ENCODE data around the gene KIFBP.
"Not testable (repeated sequence)": the region's sequence is repeated elsewhere in the genome, so short reads cannot be mapped to it uniquely, and the experiment has no call there.

KIFBP gene

GRCh38 chr10:68988530-68989316 is at the start of gene KIFBP:
TSS of gene KIFBP (plus strand) at chr10:68988803. CDS start at chr10:68988833, 30 bp downstream.
- Mint-ChIP-seq H3K4me1 (peaks cover 28% of the 10 kb centered on the region), H3K27me3 (no peaks in the 10 kb centered on the region), H3K36me3 (peaks cover 5% of the 10 kb centered on the region), H3K27ac (peak within 1 kb of the TSS; percentile 84), H3K9me3 (no peaks in the 10 kb centered on the region), H3K4me3 (peak within 1 kb of the TSS; percentile 99)
- peak; percentile 60 to 61 for DNase-seq (ENCODE audit: low spot score in 2 of 2)
- ATAC-seq (ENCODE audit: low read depth): peak; percentile 79

- ATAC-seq (ENCODE audit: low read depth) (no peak), DNase-seq (ENCODE audit: low spot score in 2 of 2) (no peak)
- Mint-ChIP-seq H3K27ac (no peak overlapping the region), H3K27me3 (no peaks in the 10 kb centered on the region), H3K4me1 (no peaks in the 10 kb centered on the region), H3K36me3 (peaks cover 22% of the 10 kb centered on the region), H3K9me3 (no peaks in the 10 kb centered on the region), H3K4me3 (no peak overlapping the region)
Observed at GRCh38 chr10:68938884-68939283, 49.7 kb upstream of the KIFBP start.

GRCh38 chr10:68940917-68941316 is 47.7 kb upstream of the KIFBP start:
- not testable (repeated sequence) for H3K4me1 Mint-ChIP-seq

GRCh38 chr10:68950598-68950997 is 38.0 kb upstream of the KIFBP start:
- H3K4me3 Mint-ChIP-seq: no peak overlapping the region
- H3K36me3 Mint-ChIP-seq: peaks cover 13% of the 10 kb centered on the region
- H3K27me3 Mint-ChIP-seq: no peaks in the 10 kb centered on the region
- ATAC-seq (ENCODE audit: low read depth) (no peak), DNase-seq (ENCODE audit: low spot score in 2 of 2) (no peak)
- peaks cover 4% of the 10 kb centered on the region for H3K4me1 Mint-ChIP-seq
- H3K27ac Mint-ChIP-seq: no peak overlapping the region
- H3K9me3 Mint-ChIP-seq: no peaks in the 10 kb centered on the region

More at GRCh38 chr10:68940917-68941316, 47.7 kb upstream of the KIFBP start:
- not testable (repeated sequence) for H3K4me3 Mint-ChIP-seq; H3K9me3 Mint-ChIP-seq; H3K27me3 Mint-ChIP-seq; DNase-seq (ENCODE audit: low spot score in 2 of 2); H3K27ac Mint-ChIP-seq; ATAC-seq (ENCODE audit: low read depth)
- H3K36me3 Mint-ChIP-seq: peaks cover 27% of the 10 kb centered on the region

- no peak for DNase-seq (ENCODE audit: low spot score in 2 of 2)
- no peak for ATAC-seq (ENCODE audit: low read depth)
- Mint-ChIP-seq H3K27ac (peak overlapping the region; percentile 99), H3K27me3 (no peaks in the 10 kb centered on the region), H3K4me1 (peaks cover 18% of the 10 kb centered on the region), H3K9me3 (no peaks in the 10 kb centered on the region), H3K4me3 (peak overlapping the region; percentile 21), H3K36me3 (peaks cover 4% of the 10 kb centered on the region)
Observed at GRCh38 chr10:68954904-68955303, 33.7 kb upstream of the KIFBP start.

- DNase-seq (ENCODE audit: low spot score in 2 of 2) (no peak), ATAC-seq (ENCODE audit: low read depth) (peak; percentile 2)
- peaks cover 6% of the 10 kb centered on the region for H3K36me3 Mint-ChIP-seq
- peaks cover 21% of the 10 kb centered on the region for H3K4me1 Mint-ChIP-seq
- H3K27me3 Mint-ChIP-seq: no peaks in the 10 kb centered on the region
- H3K27ac Mint-ChIP-seq: peak overlapping the region; percentile 99
- H3K4me3 Mint-ChIP-seq: peak overlapping the region; percentile 96
- no peaks in the 10 kb centered on the region for H3K9me3 Mint-ChIP-seq
Observed at GRCh38 chr10:68955355-68955831, 33.2 kb upstream of the KIFBP start.

- peaks cover 21% of the 10 kb centered on the region for H3K4me1 Mint-ChIP-seq
- peak within 1 kb of the TSS; percentile 99 for H3K27ac Mint-ChIP-seq
- H3K4me3 Mint-ChIP-seq: peak within 1 kb of the TSS; percentile 96
- H3K36me3 Mint-ChIP-seq: peaks cover 6% of the 10 kb centered on the region
- peak; percentile 81 to 84 for DNase-seq (ENCODE audit: low spot score in 2 of 2)
- peak; percentile 77 for ATAC-seq (ENCODE audit: low read depth)
- no peaks in the 10 kb centered on the region for H3K9me3 Mint-ChIP-seq
- H3K27me3 Mint-ChIP-seq: no peaks in the 10 kb centered on the region
Observed at GRCh38 chr10:68955832-68956532, 32.6 kb upstream of the KIFBP start, which contains the start of gene DDX21. TSS of gene DDX21 (plus strand) at chr10:68956170. CDS start at chr10:68956226, 56 bp downstream.

GRCh38 chr10:68957284-68957615 is 31.4 kb upstream of the KIFBP start:
- H3K27me3 Mint-ChIP-seq: no peaks in the 10 kb centered on the region
- peak overlapping the region; percentile 96 for H3K4me3 Mint-ChIP-seq
- H3K4me1 Mint-ChIP-seq: peaks cover 26% of the 10 kb centered on the region
- H3K27ac Mint-ChIP-seq: peak overlapping the region; percentile 99
- no peaks in the 10 kb centered on the region for H3K9me3 Mint-ChIP-seq
- DNase-seq (ENCODE audit: low spot score in 2 of 2) (no peak), ATAC-seq (ENCODE audit: low read depth) (no peak)
- peaks cover 13% of the 10 kb centered on the region for H3K36me3 Mint-ChIP-seq

- Mint-ChIP-seq H3K9me3 (no peaks in the 10 kb centered on the region), H3K4me1 (peaks cover 26% of the 10 kb centered on the region), H3K27ac (peak overlapping the region; percentile 99), H3K27me3 (no peaks in the 10 kb centered on the region), H3K36me3 (peaks cover 14% of the 10 kb centered on the region), H3K4me3 (peak overlapping the region; percentile 96)
- ATAC-seq (ENCODE audit: low read depth): no peak
- DNase-seq (ENCODE audit: low spot score in 2 of 2): no peak
Observed at GRCh38 chr10:68957654-68958053, 30.9 kb upstream of the KIFBP start.

GRCh38 chr10:68959695-68960527 is 28.7 kb upstream of the KIFBP start:
- ATAC-seq (ENCODE audit: low read depth) (no peak), DNase-seq (ENCODE audit: low spot score in 2 of 2) (no peak)
- H3K4me1 Mint-ChIP-seq: peaks cover 26% of the 10 kb centered on the region
- no peaks in the 10 kb centered on the region for H3K9me3 Mint-ChIP-seq
- peak overlapping the region; percentile 48 for H3K27ac Mint-ChIP-seq
- no peak overlapping the region for H3K4me3 Mint-ChIP-seq
- H3K27me3 Mint-ChIP-seq: no peaks in the 10 kb centered on the region
- H3K36me3 Mint-ChIP-seq: peaks cover 21% of the 10 kb centered on the region

GRCh38 chr10:68963151-68963550 is 25.5 kb upstream of the KIFBP start:
- ATAC-seq (ENCODE audit: low read depth): no peak
- no peaks in the 10 kb centered on the region for H3K9me3 Mint-ChIP-seq
- H3K4me3 Mint-ChIP-seq: no peak overlapping the region
- H3K36me3 Mint-ChIP-seq: peaks cover 24% of the 10 kb centered on the region
- H3K4me1 Mint-ChIP-seq: peaks cover 15% of the 10 kb centered on the region
- H3K27me3 Mint-ChIP-seq: no peaks in the 10 kb centered on the region
- H3K27ac Mint-ChIP-seq: no peak overlapping the region
- no peak for DNase-seq (ENCODE audit: low spot score in 2 of 2)

- H3K36me3 Mint-ChIP-seq: peaks cover 42% of the 10 kb centered on the region
Observed at GRCh38 chr10:68973975-68974374, 14.6 kb upstream of the KIFBP start.

GRCh38 chr10:68975936-68976473 is 12.6 kb upstream of the KIFBP start:
- H3K4me3 Mint-ChIP-seq; H3K4me1 Mint-ChIP-seq; H3K9me3 Mint-ChIP-seq; DNase-seq (ENCODE audit: low spot score in 2 of 2); H3K27me3 Mint-ChIP-seq; ATAC-seq (ENCODE audit: low read depth): not testable (repeated sequence)
- peaks cover 39% of the 10 kb centered on the region for H3K36me3 Mint-ChIP-seq
- peak overlapping the region; percentile 63 for H3K27ac Mint-ChIP-seq

More at GRCh38 chr10:68973975-68974374, 14.6 kb upstream of the KIFBP start:
- H3K9me3 Mint-ChIP-seq: no peaks in the 10 kb centered on the region
- H3K4me3 Mint-ChIP-seq: no peak overlapping the region
- ATAC-seq (ENCODE audit: low read depth): no peak
- no peaks in the 10 kb centered on the region for H3K27me3 Mint-ChIP-seq
- no peak for DNase-seq (ENCODE audit: low spot score in 2 of 2)
- H3K4me1 Mint-ChIP-seq: peaks cover 2% of the 10 kb centered on the region
- no peak overlapping the region for H3K27ac Mint-ChIP-seq
